Erythroblast (primary cell): Measurements from ENCODE around the gene FILIP1L.

ENCODE experiments used
- DNase-seq, 2 experiments: peaks; one replicate each; lab custom pipeline; 2025; lab: John Stamatoyannopoulos, UW
- GATA1 ChIP-seq: IDR thresholded peaks from 2 replicates; pipeline ENCODE4 v1.6.1; 2011; ENCODE audit warnings: low read depth, mild to moderate bottlenecking, control low read depth, low read length, moderate library complexity
- POLR2A ChIP-seq: IDR thresholded peaks from 2 replicates; pipeline ENCODE4 v1.6.1; 2011; ENCODE audit warnings: mild to moderate bottlenecking, low read length

The FILIP1L gene

DNA sequence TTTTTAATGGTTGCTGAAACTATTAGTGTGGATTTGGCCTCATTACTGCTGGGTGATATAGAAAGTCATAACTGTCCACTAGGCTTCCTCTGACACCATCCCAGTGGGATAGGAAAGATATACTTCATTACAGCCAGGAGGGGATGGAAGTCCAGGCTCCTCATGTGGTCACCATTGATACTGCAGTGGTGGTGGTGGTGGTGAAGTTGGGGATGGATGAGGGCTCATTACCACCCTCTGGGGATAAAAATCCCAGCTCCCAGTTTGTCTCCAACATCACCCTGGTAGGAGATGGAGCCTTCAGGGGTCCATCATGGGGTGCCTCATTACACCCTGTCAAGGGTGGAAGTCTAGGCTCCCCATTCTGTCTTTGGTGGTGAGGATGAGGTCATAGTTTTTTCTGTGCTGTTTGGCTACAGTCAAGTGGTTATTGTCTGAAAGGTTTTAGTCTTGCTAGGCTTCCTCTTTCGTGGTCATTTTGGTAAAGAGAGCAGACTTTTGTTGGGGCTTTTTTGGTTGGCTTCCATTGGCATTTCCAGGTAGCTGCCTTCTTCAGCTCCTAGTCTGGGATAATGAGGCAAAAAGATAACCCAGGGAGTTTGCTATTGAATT lies 30.1 kb upstream of the FILIP1L start:
- TF ChIP-seq POLR2A (no peak), GATA1 (no peak)
- no peak for DNase-seq

DNA sequence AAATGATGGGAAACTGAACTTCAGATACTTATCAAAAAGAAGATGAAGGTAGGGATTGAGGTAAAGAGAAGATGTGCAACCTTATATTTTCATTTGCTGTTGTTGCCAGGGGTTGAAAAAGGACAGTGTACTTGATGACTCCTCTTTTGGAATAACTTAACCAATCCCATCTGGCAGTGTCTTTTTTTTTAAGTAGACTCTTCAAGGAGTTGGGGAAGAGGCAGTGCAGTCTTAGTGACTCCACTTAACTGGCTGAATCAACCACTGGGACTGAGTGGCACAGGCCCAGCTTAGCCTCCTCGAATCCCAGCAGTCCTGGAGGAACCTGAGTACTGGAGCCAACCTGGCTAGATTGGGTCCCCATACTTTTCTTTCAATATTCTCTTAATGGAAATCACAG lies 27.3 kb upstream of the FILIP1L start:
- TF ChIP-seq POLR2A (no peak), GATA1 (no peak)
- DNase-seq: no peak

DNA sequence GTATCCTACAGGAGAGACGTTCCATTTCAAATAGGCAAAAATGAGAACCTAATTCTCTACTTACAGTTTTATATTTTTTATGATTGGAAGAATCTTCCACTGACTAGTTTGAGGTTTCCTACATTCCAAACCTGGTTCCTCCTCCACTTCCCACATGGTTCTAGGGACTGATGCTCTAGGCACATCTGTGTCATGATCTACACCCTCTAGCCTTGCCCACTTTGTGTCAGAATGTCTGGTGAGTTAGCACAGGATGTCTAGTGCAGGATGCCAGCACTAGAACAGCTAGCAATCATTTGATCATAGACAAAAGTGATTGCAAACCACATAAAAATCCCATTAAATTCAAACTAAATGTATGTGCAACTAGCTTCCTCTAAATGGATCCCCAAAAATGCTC lies 26.7 kb upstream of the FILIP1L start:
- DNase-seq: no peak
- TF ChIP-seq POLR2A (no peak), GATA1 (no peak)

DNA sequence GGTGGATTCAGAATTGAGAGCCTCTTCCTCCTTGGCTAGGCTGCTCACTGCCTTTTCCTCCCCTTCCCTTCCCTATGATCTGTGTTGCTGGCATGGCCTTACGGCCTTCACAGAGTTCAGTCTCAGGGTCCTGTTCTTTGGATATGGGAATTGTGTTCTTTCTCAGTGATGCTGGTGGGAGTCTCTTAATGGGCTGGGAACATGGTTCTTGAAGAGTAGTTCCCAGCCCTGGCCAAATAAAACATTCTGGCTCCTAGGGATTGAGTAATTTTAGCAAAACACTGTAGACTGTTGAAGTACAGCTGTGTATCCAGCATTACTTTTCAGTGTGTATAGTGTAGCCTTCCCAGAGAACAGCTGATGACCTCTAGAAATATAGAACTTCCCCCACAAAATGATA lies 22.6 kb upstream of the FILIP1L start:
- DNase-seq: no peak
- TF ChIP-seq GATA1 (no peak), POLR2A (no peak)

DNA sequence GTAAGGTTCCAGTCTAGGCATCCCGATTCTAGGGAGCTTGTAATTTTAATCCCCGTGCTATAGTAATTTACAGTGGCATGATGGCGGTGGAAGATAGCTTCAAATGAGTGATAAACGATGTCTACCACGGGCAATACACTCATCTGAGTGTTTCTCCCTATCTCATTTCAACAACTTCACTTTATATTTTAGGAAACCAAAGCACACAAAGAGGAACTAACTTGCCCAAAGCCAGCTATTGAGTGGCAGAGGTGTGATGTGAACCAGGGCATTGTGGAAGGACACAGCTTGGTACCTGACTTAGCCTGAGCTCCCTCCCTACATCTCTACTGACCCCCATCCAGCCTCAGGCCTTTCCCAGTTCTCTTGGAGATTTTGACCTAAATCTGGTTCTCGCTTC lies 16.9 kb upstream of the FILIP1L start:
- DNase-seq: no peak
- TF ChIP-seq POLR2A: no peak
- no peak for TF ChIP-seq GATA1

DNA sequence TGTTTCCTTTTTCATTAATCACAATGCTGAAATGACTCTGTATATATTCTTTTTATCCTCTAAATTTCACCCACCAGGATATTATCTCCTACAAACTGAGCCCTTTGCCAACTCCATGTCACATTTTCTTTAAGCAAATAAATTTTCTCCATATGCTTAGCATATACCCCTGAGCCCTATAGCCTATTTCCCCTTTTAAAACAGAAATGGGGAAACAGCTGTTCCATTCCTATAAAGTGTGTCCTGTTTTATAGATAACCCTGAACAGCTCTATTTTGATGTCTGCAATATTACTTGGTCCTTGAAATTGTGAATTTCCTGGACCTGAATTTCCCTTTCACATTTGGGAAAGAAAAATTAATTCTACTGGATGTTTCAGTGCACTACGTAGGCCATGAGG lies 15.6 kb upstream of the FILIP1L start:
- TF ChIP-seq GATA1 (no peak), POLR2A (no peak)
- DNase-seq: no peak

DNA sequence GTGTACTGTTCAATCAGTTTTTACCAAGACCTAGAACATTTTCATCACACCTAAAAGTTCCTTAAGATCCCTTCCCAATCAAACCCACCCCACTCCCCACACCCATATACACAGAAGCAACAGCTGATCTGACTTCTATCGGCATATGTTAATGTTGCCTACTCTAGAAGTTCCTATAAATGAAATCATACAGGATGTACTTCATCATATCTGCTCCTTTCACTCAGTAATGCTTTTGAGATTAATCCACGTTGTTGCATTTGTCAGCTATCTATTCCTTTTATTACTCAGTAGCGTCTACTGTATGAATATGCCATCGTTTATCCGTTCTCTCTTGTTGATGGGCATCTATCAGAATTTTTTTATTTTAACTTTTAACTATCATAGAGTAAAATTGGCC lies 14.3 kb upstream of the FILIP1L start:
- no peak for TF ChIP-seq GATA1
- no peak for TF ChIP-seq POLR2A
- no peak for DNase-seq

DNA sequence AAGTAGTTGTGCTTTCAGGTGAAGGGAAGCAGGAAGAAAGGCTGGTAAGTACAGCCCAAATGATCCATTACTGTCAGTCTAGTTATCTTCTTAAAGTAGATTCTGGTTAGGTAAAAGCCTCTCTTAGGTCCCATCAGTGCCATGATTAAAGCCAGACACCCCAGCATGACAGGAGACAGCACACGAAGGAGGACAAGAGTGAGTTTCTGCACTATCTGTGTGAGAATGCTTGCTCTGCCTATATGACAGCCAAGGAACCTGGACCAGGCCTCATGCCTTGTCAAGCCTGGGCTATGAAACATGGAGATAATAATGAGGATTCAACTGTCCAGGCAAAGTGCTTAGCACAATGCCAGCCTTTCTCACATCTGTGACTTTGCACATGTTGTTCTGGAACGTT lies 13.5 kb upstream of the FILIP1L start:
- TF ChIP-seq POLR2A (no peak), GATA1 (no peak)
- no peak for DNase-seq

DNA sequence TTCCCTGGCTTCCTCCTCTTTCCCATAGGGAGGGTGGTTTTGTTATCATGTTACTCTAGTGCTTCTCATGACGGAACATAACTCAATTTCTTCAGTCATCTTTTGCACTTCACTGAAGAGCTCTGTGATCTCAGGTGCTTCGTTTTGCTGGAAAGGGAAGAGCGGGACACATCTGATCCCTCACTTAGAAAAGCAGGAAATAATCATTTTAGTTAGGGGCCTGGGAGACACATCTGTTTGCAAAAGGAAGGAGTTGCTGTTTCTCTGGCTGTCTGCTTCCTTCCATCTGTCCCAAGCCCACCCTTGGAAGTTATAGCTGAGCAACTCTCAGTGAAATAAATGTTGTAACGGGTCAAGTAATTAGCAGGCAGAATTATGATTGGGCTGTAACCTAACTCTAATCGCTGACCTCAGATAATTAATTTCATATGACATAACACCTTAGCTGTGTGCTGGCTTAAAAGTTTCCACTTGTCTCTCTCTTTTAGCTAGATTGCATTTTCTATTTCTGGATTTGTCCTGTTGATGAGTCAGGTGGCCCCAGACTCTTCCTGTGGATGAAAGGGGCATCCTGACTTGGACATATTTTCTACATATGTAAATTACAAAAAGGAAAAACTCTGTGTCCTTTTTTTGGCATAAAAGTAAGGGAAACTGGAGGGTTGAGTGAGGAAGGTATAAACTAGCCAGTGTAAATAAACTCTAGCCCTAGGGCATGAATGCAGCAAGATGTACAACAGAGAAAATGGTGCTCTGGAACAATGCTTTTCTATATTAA lies 11.0 kb upstream of the FILIP1L start:
- DNase-seq: no peak
- TF ChIP-seq GATA1 (no peak), POLR2A (no peak)

DNA sequence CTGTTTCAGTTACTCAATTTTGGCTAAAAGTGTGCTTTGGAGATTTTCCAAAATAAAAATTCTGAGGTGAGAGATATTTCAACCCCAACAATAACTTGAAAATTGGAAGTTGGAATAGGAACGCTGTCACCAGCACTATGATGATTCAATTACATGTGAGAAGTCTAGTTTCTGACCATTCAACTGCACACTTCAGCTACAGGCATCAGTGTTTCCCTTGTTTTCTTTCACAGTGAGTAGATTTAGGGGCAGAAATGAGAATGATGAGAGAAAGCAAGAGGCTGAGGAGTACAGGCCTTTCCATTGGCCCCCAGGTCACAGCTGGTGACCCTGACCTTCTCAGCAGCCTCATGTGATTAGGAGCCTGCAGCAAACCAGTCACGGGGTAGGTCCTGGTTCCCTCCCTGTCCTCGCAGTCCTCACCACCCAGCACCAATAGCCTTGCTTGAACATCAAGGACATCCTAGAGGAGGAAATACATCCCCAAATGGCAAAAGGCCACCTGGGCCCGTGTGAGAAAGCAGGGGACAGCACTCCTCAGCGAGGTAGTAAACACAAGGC lies 10.0 kb upstream of the FILIP1L start:
- DNase-seq: no peak
- TF ChIP-seq POLR2A (no peak), GATA1 (no peak)

DNA sequence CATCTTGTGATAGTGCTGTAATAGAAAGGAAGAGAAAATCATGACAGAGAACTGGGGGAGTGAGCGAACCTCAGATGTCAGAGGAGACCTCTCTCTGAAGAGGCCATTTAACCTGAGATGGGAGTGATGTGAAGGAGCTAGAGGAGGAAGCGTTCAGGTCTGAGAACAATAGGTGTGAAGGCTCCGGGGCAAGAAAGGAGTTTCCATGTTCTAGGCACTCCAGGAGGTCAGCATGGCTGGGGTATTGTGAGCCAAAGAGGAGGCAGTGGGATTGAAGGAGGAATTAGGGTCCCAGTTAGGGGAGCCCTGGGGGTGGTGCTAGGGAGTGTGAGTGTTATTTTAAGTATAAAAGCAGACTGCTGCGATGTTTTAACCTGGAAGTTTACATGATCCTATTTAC lies 8.8 kb upstream of the FILIP1L start:
- no peak for DNase-seq
- TF ChIP-seq POLR2A: no peak
- TF ChIP-seq GATA1: no peak

DNA sequence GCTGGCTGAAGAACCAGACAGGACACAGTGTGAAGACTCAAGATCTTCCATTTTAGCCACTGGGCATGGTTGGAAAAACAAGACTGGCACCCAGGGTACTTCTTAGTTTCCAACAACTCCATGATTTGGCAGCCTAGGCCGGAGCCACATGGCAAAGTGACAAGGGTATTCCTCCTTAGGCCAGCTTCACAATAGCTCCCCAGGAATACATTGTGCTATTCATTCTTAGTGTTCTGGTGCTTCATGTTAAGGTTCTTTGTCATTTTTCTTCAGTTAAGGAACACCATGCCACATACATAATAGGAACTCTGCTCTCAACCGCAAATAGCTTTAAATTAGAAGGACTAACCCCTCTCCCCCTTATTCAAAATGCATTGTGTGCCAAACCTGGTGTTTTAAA lies 8.0 kb upstream of the FILIP1L start:
- DNase-seq: no peak
- TF ChIP-seq GATA1 (no peak), POLR2A (no peak)

DNA sequence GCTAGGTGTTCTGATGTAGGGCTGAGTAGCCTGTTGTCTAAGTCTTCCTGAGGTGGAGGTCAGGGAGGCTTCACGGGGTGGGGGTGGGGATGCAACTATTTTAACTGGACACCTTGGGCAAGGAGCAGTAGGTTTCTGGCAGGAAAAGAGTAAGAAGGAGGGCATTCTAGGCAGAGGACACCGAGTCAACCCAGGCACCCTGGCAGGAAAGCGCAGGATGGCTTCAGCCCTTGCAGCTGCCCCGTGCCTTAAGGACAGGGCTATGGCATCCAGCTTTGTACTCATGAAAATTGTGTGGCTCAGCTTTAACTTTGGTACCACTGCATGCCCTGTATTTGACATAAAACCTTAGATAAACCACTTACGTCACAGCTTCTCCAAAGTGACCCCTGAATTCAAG lies 6.4 kb upstream of the FILIP1L start:
- no peak for TF ChIP-seq GATA1
- no peak for TF ChIP-seq POLR2A
- DNase-seq: no peak

DNA sequence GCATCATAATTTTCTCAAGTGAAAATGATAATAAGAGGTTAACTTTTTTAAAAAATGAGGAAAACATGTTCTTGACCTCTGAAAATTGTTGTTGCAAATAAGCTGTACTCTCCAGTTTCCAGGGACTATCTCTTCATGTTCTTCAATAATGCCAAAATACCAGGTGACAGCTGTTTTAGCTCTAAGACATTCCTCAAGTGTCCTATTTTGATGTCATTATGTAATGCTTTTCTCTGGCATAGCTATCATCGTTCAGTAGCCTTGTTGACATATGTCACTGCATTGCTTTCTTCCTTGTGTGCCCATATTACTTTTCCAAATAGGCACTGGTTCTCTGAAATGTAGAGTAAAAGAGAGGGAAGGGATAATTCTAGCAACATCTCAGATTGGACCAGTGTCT lies 5.7 kb upstream of the FILIP1L start:
- no peak for TF ChIP-seq GATA1
- no peak for TF ChIP-seq POLR2A
- no peak for DNase-seq
